Thyroid gland (tissue), 4 donors: ENCODE data around the gene ESYT1.

Source experiments
- CTCF ChIP-seq, 6 experiments: fragments of 200-600 bp in 3 of 6; fragments of 450-650 bp in 3 of 6; sonication (generic) in 3 of 6; IDR thresholded peaks; one replicate each; pipeline ENCODE4 v1.5.1; 2016 to 2019; ENCODE audit warnings: antibody characterized with exemption in 6 of 6, mild to moderate bottlenecking in 2 of 6, inconsistent platforms in 1 of 6, moderate library complexity in 1 of 6
- POLR2A ChIP-seq, 2 donors: fragments of 450-650 bp; IDR thresholded peaks; one replicate each; pipeline ENCODE4 v1.6.1; 2017; ENCODE audit warnings: antibody characterized with exemption in 2 of 2, mild to moderate bottlenecking in 2 of 2, moderate library complexity in 1 of 2

DNA sequence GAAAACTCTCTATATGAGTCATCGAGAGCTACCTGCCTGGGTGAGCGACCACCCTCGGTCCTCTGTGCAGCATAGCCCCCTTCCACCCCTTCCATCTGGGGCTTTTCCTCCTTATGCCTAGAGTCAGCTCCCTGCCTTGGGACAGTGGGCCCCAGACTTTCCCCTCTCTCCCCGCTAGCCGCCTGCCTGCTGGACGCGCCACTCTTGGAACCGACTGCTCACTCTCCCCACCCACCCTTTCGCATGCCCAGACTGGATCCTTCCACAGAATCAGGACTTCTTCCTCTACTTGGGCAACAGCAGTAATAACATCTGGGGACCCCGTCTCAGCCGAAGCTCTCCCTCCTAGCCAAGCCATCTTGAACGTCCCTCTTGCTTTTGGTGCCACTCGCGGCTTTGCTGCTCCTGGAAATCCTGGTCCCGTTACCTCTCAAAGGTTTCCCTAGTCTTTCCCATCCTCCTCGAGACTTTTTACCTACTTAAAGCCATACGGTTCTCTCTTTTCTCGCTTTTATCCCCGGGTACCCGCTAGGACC is 671 bp downstream of the ESYT1 start:
- TF ChIP-seq CTCF (IDR thresholded peaks at IDR 0.05) (no peak), POLR2A (IDR thresholded peaks at IDR 0.05) (no peak)
